Cardiac fibroblast (primary cell): ENCODE data around the gene GNB1.
"Not testable (repeated sequence)": the region's sequence is repeated elsewhere in the genome, so short reads cannot be mapped to it uniquely, and the experiment has no call there.

Experiments used
- DNase-seq, 2 donors: peaks; one replicate each; pipeline versions ENCODE4 v3.0.0 to v3.0.0-alpha.2; 2010; ENCODE audit warnings: low read depth in 2 of 2
- H3K4me3 ChIP-seq, 2 donors: replicated peaks in 1 of 2; 1 replicate in 1 of 2; 2 replicates in 1 of 2; pipeline ENCODE4 v1.5.1; 2011; ENCODE audit warnings: low read depth in 2 of 2, low read length in 2 of 2, mild to moderate bottlenecking in 2 of 2, moderate library complexity in 1 of 2
- CTCF ChIP-seq: IDR thresholded peaks from one replicate; pipeline ENCODE4 v1.5.1; 2011; ENCODE audit warnings: low read depth, mild to moderate bottlenecking, low read length, inconsistent platforms

Gene GNB1

GRCh38 chr1:1862905-1863547 is 27.9 kb downstream of the GNB1 start:
- no peak for TF ChIP-seq CTCF
- H3K4me3 ChIP-seq, result no peak overlapping the region
- DNase-seq, result peak in 1 of 2 donors; percentile 34

GRCh38 chr1:1861761-1862310 is 29.1 kb downstream of the GNB1 start:
- not testable (repeated sequence) for H3K4me3 ChIP-seq

GRCh38 chr1:1861339-1861730 is 29.6 kb downstream of the GNB1 start:
- H3K4me3 ChIP-seq, result no peak overlapping the region
- TF ChIP-seq CTCF, result no peak
- no peak for DNase-seq

More at GRCh38 chr1:1861761-1862310, 29.1 kb downstream of the GNB1 start:
- not testable (repeated sequence) for DNase-seq

GRCh38 chr1:1859970-1860697 is 30.8 kb downstream of the GNB1 start:
- not testable (repeated sequence) for H3K4me3 ChIP-seq, DNase-seq

GRCh38 chr1:1858382-1859086 is 32.4 kb downstream of the GNB1 start:
- peak; percentile 93 to 97 for DNase-seq
- TF ChIP-seq CTCF, result peak; percentile 53
- peak overlapping the region in 1 of 2 donors; percentile 21 for H3K4me3 ChIP-seq

GRCh38 chr1:1857096-1857703 is 33.7 kb downstream of the GNB1 start:
- DNase-seq, result no peak
- no peak overlapping the region for H3K4me3 ChIP-seq
- no peak for TF ChIP-seq CTCF

- H3K4me3 ChIP-seq, DNase-seq: not testable (repeated sequence)
Measured at GRCh38 chr1:1856161-1856560, 34.7 kb downstream of the GNB1 start.
